HG03571 (cell line): ENCODE results near the gene RAB25.
A peak's percentile ranks its signal among the peaks of the same experiment; 100 is the strongest.
"Not testable (repeated sequence)": the region's sequence is repeated elsewhere in the genome, so short reads cannot be mapped to it uniquely, and the experiment has no call there.

ENCODE experiments used
- ATAC-seq: cut with Tn5 transposase; IDR thresholded peaks from one replicate; pipeline ENCODE4 v1.9.1; 2021; ENCODE audit not compliant: unreplicated experiment

The RAB25 gene

DNA sequence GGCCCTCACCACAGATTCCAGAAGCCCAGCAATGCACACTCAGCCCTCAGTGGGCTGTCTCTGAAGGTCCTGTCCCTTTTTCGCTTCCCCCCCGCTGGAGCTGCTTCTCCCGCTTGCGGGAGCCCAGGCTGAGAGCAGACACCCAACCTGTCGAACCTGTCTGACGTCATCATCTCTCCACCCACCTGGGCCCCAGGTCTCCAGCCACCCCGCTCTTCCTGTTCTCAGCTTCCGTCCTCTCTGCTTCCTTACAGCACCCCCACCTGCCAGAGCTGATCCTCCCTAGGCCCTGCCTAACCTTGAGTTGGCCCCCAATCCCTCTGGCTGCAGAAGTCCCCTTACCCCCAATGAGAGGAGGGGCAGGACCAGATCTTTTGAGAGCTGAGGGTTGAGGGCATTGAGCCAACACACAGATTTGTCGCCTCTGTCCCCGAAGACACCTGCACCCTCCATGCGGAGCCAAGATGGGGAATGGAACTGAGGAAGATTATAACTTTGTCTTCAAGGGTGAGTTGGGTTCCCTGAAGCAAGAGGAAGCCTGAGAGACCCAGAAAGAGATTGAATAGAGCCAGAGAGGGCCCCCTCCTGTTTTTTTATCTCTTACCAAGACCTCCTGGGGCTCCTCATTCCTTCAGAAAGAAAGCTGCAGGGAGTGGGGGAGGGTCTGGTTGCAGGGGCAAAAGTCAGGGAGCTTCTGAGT is at the start of gene RAB25:
TSS of gene RAB25 (plus strand) at position 224 of the 700 bp plus-strand sequence. CDS start at position 465, 241 bp downstream.
- ATAC-seq: no peak

DNA sequence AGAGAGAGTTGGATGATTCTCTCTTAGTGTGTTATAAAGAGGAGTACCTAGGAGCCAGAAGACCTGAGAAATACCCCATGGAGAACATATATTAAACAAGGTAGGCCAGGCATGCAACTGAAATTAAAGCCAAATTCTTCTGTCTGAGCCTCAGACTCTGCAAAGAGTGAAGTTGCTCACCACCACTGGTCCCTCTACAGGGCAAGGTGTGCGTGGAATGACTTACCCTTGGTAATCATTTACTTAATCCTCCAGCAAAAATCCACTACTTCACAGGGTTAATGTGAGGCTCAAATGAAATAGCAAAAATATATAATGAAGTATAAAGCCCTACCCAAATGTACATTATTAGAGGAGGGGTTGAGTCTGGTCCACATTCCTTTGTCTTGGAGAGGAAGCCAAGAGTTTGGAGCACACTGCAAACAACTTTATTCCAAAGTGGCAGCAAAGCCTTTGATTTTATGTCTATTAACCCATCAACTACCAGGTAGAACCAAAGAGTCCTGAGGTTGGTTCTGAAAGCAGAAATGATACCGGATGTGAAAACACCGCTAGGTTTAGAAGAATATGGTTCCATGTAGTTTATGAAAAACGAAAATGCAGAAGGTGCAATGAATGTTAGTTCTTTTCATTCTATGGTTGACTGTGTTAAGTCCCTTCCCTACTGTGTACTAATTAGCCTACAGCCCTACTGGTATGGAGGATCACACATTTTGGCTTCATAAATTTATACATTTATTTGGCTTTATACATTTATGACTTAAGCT is 48.7 kb upstream of the RAB25 start:
- ATAC-seq: peak; percentile 68

DNA sequence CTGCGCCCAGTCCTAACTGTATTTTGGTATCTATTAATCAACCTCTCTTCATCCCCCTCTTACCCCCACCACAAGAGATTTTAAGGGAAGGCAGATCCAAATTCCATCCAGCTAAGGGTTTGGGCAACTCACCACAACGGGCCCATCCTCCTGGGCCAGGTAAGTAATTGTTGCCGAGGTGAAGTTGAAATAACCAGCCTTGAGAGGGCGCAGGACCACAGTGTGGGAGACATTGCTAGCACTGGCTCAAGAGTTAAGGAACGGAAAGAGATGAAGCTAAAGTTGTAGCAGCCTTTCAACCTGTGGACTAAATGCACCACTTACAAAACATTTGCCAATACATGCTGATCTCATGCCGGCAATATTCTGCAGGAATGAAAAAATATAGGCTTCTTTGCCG is 46.1 kb upstream of the RAB25 start:
- no peak for ATAC-seq

GRCh38 chr1:156019946-156020292 is 41.0 kb upstream of the RAB25 start:
- ATAC-seq: no peak

DNA sequence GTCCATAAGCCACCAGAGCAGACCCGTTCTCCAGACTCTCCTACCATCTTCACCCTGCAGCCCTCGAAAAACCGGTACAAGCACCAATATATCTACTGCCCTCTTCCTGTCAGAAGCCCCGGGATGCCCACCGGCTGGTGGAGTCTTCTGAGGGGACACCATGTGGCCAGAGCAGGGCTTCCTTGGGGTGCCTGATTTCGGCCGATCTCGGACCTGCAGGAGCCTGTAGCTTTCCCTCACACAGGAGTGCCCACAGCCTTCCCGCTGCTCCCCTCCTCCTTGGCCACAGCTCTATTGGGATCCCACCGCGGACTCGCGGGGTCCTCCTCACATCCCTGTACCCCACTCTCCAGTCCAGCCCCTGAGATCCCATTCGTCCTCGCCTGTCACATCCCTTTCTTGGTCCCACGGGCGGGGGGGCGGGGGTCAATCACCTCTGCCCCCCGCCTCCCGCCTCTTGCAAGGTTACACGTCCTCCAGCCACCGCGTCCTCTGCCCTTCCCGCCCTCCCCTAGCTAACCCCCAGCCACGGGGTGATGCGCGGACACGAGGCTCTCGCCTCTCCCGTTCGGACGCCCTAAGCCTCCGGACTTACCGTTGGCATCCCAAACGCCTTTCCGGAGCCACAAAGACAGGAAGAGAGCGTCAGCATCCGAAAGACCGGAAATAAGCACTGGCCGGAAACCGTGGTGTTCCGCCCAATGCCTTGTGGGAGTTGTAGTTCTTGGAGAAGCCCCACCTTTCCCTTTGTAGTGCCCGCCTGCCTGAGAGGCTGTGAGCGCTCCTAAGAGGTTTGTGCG is 40.5 kb upstream of the RAB25 start, which contains the start of gene SSR2:
TSS of gene SSR2 (minus strand) at position 659 of the 800 bp plus-strand sequence. CDS start 784 bp downstream, outside the sequence.
- peak; percentile 71 for ATAC-seq

DNA sequence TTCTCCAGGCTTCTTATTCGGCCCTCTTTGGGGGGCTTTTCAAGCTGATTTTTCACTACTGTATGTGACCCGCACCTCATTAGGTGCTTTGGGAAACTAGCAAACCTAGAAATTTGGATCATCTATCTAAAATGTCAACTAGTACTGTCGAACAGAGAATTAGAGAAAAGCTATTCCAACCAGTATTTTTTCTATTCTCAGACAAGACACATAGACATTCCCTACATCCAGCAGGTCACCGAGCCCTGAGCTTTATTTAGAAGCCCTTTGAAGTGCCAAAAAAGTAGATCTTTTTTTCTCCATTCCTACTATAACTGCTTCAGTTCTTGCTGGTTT is 39.9 kb upstream of the RAB25 start:
- no peak for ATAC-seq

DNA sequence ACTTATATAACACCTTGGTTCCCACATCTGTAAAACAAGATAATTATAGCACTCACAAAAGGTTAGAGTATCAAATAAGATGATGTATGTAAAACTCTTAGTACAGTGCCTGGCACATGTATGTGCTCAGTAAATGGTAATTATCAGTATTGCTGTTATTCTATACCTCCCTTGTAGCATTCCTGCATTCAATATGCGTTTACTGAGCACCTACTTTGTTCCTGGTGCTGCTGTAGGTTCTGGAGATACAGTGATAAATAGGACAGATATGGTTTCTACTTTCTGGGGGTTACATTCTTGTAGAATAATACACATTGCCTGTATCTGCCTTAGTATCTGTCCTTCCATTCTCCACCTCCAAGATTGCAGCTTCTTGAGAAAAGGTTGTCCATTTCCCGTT is 39.0 kb upstream of the RAB25 start:
- no peak for ATAC-seq

DNA sequence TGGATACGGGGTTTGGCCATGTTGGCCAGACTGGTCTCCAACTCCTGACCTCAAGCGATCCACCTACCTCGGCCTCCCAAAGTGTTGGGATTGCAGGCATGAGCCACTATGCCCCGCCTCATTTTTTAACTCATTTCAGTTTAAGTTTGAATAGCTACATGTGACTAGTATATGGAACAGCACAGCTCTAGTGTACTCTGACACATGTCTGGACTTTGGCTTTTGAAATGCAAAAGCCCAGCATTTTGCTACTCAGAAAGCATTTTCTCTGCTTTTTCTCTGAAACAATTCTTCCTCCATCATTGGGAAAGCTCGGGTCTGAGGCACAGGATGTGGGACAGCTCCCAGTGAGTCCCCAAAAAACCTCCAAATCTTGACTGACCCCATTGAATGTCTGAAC is 36.2 kb upstream of the RAB25 start:
- no peak for ATAC-seq

DNA sequence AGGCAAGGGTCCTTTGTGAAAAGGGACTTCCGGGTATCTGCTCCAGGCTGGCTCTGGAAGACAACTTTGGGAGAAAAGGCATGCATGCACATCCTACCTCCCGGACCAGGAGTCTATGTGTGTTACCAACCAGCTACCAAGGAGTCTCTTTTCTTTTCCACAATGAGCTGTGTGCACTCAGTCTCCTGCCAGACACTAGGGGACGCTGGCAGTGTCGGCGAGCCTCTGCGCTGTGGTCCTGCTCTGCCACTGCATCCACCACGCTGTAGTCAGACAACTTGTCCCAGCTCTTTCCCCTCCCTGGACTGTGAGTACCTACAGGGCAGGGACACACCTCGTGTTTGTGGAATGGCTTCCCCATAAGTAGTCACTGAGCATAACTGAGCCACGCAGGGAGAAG is 35.1 kb upstream of the RAB25 start:
- no peak for ATAC-seq

DNA sequence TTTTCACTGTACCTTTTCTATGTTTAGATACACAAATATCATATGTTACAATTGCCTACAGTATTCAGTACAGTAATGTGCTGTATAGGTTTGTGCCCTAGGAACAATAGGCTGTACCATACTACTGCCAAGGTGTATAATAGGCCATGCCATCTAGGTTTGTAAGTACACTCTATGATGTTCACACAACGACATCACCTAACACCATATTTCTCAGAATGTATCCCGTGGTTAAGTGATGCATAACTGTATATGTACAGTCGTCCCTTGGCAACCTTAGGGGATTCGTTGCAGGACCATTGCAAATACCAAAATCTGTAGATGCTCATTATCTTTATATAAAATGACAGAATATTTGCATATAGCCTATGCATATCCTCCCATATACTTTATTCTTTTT is 34.4 kb upstream of the RAB25 start:
- no peak for ATAC-seq

- ATAC-seq: no peak
Measured at GRCh38 chr1:156033011-156033410, 27.9 kb upstream of the RAB25 start.

DNA sequence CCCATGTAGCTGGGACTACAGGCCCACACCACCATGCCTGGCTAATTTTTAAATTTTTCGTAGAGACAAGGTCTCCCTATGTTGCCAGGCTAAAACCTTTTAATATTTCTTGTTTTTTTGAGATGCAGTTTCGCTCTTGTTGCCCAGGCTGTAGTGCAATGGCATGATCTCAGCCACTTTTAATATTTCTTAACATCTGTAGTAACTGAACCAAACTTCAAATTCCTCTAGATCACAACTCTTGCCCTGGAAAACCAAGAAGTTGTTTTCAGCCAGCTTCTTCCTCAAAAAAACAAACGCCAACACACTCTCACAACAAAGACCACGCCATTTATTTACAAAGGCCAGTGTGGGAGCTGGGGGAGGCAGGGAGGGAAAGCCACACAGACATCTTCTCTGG is 26.0 kb upstream of the RAB25 start:
- ATAC-seq: not testable (repeated sequence)

DNA sequence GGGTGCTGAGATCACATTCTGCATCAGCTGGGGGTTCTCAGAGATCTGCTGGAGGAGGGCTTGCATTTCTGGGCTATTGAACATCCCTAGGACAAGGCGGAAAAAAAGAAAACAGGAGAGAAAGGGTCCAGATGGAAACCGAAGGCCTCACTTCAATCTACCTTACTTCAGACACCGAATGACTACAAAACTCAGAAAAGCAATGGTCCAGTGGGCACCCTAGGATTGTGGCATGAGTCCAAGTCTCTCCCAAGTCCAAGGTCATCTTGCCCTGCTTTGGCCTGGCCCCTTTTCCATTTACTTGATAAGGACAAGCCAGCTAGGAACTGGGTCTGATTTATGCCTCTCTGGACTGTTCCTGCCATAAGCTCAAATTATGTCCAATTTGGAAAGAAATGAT is 18.1 kb upstream of the RAB25 start:
- no peak for ATAC-seq

- no peak for ATAC-seq
Measured at GRCh38 chr1:156045076-156045475, 15.9 kb upstream of the RAB25 start.

- ATAC-seq: no peak
Measured at GRCh38 chr1:156048663-156049258, 12.2 kb upstream of the RAB25 start.

DNA sequence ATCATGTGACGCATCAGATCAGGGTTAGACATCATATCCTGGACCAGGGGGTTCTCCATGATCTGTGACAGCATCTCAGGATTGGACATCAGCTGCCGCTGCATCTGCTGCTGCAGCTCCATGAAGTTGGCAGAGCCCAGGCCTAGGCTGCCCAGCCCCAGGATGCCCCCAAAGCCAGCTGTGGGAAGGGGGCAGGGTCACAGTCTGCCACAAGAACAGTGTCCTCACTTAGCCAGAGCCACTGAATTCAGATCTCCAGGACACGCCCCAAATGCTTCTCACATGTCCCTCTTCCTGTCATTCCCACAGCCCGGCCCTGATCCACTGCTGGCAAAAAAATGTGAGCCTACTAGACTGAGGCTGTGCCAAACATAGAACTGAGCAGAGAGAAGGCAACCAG is 10.6 kb upstream of the RAB25 start:
- ATAC-seq: no peak

- no peak for ATAC-seq
Measured at GRCh38 chr1:156051011-156051725, 9.8 kb upstream of the RAB25 start.

GRCh38 chr1:156052862-156053767 is 7.8 kb upstream of the RAB25 start:
- ATAC-seq: no peak

GRCh38 chr1:156053768-156054499 is 7.0 kb upstream of the RAB25 start, which contains the start of gene UBQLN4:
Gene UBQLN4, minus strand, starts transcription at chr1:156053798. Its CDS starts 97 bp downstream, at chr1:156053701.
- peak; percentile 49 for ATAC-seq
